Upper lobe of left lung (tissue), 4 donors: Measurements from ENCODE around the gene RAP1A.

Source experiments
- EP300 ChIP-seq, 4 donors: sonication (generic); formaldehyde crosslinking; IDR thresholded peaks; one replicate each; pipeline ENCODE4 v1.5.1; 2017; ENCODE audit warnings: antibody characterized with exemption in 4 of 4, control low read depth in 2 of 4
- POLR2A ChIP-seq, 4 donors: fragments of 450-650 bp; IDR thresholded peaks; one replicate each; pipeline ENCODE4 v1.5.1; 2016 to 2017; ENCODE audit warnings: antibody characterized with exemption in 4 of 4, mild to moderate bottlenecking in 2 of 4
- POLR2AphosphoS5 ChIP-seq, 2 donors: sonication (generic); formaldehyde crosslinking; IDR thresholded peaks; one replicate each; pipeline ENCODE4 v1.5.1; 2017; ENCODE audit warnings: antibody characterized with exemption in 2 of 2
- TF ChIP-seq, protein P1 (sequence below), 6 experiments: fragments of 450-650 bp in 4 of 6; fragments of 200-600 bp in 2 of 6; sonication (generic) in 2 of 6; IDR thresholded peaks; one replicate each; pipeline ENCODE4 v1.5.1; 2016 to 2019; ENCODE audit warnings: antibody characterized with exemption in 6 of 6

DNA sequence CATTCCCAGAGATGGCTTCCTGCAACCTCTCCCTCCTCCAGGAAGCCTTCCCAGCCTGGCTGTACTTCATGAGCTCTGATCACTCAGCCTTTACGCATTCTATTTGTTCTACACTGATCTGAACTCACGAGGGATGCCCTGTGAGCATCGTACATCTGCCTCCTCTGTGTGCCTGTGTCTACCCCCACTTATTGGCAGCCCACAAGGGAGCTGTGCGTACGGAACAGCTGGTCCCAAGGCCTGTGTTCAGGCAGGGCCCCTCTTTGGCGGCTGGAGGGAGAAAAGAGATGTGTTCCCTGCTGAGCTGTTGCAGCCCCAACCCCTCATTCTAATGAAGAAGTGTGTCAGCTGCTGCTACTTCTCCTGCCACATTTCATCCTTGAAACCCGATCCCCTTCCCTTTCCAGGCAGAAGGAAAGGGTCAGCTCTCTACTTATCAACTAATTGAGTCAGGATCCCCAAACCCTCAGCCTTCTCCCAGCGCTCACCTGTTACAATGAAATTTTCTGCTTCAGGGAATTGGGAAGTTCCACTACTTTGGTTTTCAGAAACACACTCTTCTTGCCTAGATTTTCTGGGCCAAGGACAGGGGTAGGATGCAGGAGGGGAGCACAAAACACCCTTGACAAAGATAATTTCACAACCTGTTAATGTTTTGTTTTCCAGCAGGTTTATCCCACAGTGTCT lies 116.4 kb downstream of the RAP1A start:
- TF ChIP-seq, protein P1, sequence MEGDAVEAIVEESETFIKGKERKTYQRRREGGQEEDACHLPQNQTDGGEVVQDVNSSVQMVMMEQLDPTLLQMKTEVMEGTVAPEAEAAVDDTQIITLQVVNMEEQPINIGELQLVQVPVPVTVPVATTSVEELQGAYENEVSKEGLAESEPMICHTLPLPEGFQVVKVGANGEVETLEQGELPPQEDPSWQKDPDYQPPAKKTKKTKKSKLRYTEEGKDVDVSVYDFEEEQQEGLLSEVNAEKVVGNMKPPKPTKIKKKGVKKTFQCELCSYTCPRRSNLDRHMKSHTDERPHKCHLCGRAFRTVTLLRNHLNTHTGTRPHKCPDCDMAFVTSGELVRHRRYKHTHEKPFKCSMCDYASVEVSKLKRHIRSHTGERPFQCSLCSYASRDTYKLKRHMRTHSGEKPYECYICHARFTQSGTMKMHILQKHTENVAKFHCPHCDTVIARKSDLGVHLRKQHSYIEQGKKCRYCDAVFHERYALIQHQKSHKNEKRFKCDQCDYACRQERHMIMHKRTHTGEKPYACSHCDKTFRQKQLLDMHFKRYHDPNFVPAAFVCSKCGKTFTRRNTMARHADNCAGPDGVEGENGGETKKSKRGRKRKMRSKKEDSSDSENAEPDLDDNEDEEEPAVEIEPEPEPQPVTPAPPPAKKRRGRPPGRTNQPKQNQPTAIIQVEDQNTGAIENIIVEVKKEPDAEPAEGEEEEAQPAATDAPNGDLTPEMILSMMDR (IDR thresholded peaks at IDR 0.05), result no peak
- TF ChIP-seq EP300 (IDR thresholded peaks at IDR 0.05) (no peak), POLR2AphosphoS5 (IDR thresholded peaks at IDR 0.05) (peak in 1 of 2 donors; percentile 16), POLR2A (IDR thresholded peaks at IDR 0.05) (no peak)
